MG63 (cell line): ENCODE measurements around the gene XAGE1A. TPM values are rescaled to one million over a fixed set of nuclear protein-coding genes. Genes with fewer than 3 reads are reported as not detected.
"Not testable (repeated sequence)": the region's sequence is repeated elsewhere in the genome, so short reads cannot be mapped to it uniquely, and the experiment has no call there.

Experiments used
- DNase-seq: peaks from one replicate; pipeline ENCODE4 v3.0.0-alpha.2; 2020
- H3K27me3 ChIP-seq: fragments of 250-450 bp; sonication (Bioruptor Pico); 2 replicates; pipeline ENCODE4 v1.5.1; 2020; ENCODE audit warnings: mild to moderate bottlenecking, moderate library complexity
- H3K36me3 ChIP-seq: fragments of 250-450 bp; sonication (Bioruptor Pico); 2 replicates; pipeline ENCODE4 v1.5.1; 2020; ENCODE audit warnings: mild to moderate bottlenecking, moderate library complexity
- H3K4me3 ChIP-seq: fragments of 250-450 bp; sonication (Bioruptor Pico); 2 replicates; pipeline ENCODE4 v1.5.1; 2020; ENCODE audit warnings: mild to moderate bottlenecking, moderate library complexity
- H3K9me3 ChIP-seq: fragments of 250-450 bp; sonication (Bioruptor Pico); 2 replicates; pipeline ENCODE4 v1.5.1; 2020; ENCODE audit warnings: mild to moderate bottlenecking, moderate library complexity
- total RNA-seq: library from RNA; depleted of rRNA; stranded (reverse); fragments of >200 nt; shearing (Covaris generic); gene quantifications from 2 replicates; pipeline ENCODE4 v1.2.3, GENCODE V29; 2014; ENCODE audit warnings: low replicate concordance; rRNA removed

Gene XAGE1A, protein sequence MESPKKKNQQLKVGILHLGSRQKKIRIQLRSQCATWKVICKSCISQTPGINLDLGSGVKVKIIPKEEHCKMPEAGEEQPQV
- total RNA-seq: not detected in 2 replicates

DNA sequence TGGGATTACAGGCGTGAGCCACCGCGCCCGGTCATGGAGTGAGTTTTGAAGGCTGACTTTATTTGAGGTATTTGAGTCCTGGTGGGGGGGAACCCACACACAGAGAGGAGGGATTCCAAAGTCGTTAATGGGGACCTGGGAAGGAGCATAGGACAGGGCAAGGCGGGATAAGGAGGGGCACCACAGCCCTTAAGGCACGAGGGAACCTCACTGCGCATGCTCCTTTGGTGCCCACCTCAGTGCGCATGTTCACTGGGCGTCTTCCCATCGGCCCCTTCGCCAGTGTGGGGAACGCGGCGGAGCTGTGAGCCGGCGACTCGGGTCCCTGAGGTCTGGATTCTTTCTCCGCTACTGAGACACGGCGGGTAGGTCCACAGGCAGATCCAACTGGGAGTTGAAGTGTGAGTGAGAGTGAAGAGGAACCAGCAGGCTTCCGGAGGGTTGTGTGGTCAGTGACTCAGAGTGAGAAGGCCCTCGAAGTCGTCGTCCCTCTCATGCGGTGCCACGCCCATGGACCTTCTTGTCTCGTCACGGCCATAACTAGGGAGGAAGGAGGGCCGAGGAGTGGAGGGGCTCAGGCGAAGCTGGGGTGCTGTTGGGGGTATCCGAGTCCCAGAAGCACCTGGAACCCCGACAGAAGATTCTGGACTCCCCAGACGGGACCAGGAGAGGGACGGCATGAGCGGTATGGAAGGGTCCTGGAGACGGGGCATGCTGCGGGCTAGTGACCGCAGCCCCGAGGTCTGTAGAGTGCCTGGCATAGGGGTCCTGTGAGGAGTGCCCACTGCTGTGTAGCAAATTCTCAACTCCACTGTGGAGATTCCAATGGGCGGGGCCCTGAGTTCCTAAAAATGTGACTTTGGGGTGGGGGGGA, at the start of gene XAGE1A:
TSS of gene XAGE1A (plus strand) at position 264 of the 874 bp plus-strand sequence. CDS start 1,554 bp downstream, outside the sequence.
- not testable (repeated sequence) for H3K4me3 ChIP-seq, DNase-seq, H3K36me3 ChIP-seq, H3K9me3 ChIP-seq, H3K27me3 ChIP-seq

GRCh38 chrX:52452031-52452430, 43.6 kb upstream of the XAGE1A start:
- not testable (repeated sequence) for H3K9me3 ChIP-seq, DNase-seq, H3K36me3 ChIP-seq, H3K27me3 ChIP-seq, H3K4me3 ChIP-seq

DNA sequence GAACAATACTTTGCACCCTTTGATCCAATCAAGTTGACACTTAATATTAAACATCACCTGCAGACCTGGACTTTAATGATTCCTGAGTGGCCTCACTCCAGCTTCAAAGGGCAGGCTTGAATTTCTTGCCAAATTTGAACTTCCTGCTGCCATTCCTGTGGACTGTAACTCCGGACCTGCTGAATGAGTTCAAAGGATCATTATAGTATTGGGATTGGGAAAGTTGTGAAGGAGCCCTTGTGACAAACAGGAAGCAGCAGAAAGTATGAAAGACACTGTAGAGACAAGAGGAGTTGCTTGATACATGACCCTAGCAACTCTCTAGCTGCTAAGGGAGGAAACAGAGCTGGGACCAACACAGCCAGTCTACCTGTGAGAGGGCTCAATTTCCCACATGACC, 24.3 kb upstream of the XAGE1A start:
- H3K4me3 ChIP-seq, DNase-seq, H3K9me3 ChIP-seq, H3K27me3 ChIP-seq, H3K36me3 ChIP-seq: not testable (repeated sequence)

GRCh38 chrX:52496419-52496772, 788 bp downstream of the XAGE1A start:
- H3K27me3 ChIP-seq, DNase-seq, H3K9me3 ChIP-seq, H3K36me3 ChIP-seq, H3K4me3 ChIP-seq: not testable (repeated sequence)

DNA sequence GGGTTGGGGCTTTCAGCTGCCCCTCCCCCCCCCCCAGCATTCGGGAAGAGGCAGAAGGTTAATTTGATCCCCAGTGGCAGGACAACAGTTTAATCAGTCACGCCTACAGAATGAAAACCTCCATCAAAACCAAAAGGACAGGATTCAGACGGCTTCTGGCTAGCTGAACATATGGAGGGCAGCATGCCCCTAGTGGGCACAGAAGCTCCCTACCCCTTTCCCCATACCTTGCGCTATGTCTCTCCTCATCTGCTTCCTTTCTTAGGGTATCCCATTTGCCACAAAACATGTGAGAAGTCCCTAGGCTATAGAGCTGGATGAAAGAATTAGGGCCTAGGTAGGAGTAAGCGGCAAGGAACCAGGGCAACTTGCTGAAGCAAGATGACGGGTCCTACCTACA, 5.8 kb downstream of the XAGE1A start:
- DNase-seq, H3K36me3 ChIP-seq, H3K4me3 ChIP-seq, H3K27me3 ChIP-seq, H3K9me3 ChIP-seq: not testable (repeated sequence)

DNA sequence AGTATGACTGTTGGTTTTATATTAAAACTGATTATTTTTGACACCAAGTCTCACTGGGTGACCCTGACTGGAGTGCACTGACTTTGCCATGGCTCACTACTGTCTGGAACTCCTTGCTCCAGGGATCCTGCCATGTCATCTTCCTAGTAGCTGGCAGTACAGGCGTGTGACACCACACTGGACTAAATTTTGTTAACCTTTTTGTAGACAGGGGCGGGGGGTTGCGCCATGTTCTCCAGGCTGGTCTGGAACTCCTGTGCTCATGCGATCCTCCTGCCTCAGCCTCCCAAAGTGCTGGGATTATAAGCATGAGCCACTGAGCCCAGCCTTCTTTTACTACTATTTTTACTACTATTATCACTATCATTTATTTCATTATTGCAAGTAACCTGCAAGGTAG, 8.9 kb downstream of the XAGE1A start:
- no peaks in the 10 kb centered on the region for H3K27me3 ChIP-seq
- DNase-seq: no peak
- H3K9me3 ChIP-seq: no peaks in the 10 kb centered on the region
- H3K4me3 ChIP-seq: no peak overlapping the region
- no peaks in the 10 kb centered on the region for H3K36me3 ChIP-seq

- DNase-seq: no peak
- Histone ChIP-seq H3K36me3 (no peaks in the 10 kb centered on the region), H3K9me3 (no peaks in the 10 kb centered on the region), H3K4me3 (no peak overlapping the region), H3K27me3 (no peaks in the 10 kb centered on the region)
Measured at GRCh38 chrX:52507331-52507730, 11.7 kb downstream of the XAGE1A start.

- H3K36me3 ChIP-seq: no peaks in the 10 kb centered on the region
- no peak for DNase-seq
- no peaks in the 10 kb centered on the region for H3K9me3 ChIP-seq
- H3K4me3 ChIP-seq: no peak overlapping the region
- H3K27me3 ChIP-seq: no peaks in the 10 kb centered on the region
Measured at GRCh38 chrX:52509916-52510315, 14.3 kb downstream of the XAGE1A start.

DNA sequence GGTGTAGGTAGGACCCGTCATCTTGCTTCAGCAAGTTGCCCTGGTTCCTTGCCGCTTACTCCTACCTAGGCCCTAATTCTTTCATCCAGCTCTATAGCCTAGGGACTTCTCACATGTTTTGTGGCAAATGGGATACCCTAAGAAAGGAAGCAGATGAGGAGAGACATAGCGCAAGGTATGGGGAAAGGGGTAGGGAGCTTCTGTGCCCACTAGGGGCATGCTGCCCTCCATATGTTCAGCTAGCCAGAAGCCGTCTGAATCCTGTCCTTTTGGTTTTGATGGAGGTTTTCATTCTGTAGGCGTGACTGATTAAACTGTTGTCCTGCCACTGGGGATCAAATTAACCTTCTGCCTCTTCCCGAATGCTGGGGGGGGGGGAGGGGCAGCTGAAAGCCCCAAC, 15.5 kb downstream of the XAGE1A start:
- H3K4me3 ChIP-seq, H3K27me3 ChIP-seq, DNase-seq, H3K36me3 ChIP-seq, H3K9me3 ChIP-seq: not testable (repeated sequence)

DNA sequence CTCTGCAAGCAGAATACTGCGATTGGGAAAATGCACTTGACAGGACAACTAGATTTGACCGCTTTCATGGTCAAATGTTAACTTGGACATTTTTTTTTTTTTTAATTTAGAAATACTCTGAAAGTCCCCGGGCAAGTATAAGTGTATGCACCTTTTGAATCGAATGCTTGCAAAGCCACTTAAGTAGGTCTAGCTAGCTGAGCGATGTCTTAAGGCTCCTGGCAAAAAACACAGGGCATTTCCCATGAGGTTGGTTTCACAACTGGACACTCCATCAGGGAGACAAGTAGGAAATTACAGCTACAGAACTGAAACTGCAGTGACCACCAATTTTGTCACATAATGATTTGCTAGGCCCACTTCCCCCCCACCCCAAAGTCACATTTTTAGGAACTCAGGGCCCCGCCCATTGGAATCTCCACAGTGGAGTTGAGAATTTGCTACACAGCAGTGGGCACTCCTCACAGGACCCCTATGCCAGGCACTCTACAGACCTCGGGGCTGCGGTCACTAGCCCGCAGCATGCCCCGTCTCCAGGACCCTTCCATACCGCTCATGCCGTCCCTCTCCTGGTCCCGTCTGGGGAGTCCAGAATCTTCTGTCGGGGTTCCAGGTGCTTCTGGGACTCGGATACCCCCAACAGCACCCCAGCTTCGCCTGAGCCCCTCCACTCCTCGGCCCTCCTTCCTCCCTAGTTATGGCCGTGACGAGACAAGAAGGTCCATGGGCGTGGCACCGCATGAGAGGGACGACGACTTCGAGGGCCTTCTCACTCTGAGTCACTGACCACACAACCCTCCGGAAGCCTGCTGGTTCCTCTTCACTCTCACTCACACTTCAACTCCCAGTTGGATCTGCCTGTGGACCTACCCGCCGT, 20.7 kb downstream of the XAGE1A start:
- not testable (repeated sequence) for H3K4me3 ChIP-seq, H3K36me3 ChIP-seq, DNase-seq, H3K27me3 ChIP-seq, H3K9me3 ChIP-seq

DNA sequence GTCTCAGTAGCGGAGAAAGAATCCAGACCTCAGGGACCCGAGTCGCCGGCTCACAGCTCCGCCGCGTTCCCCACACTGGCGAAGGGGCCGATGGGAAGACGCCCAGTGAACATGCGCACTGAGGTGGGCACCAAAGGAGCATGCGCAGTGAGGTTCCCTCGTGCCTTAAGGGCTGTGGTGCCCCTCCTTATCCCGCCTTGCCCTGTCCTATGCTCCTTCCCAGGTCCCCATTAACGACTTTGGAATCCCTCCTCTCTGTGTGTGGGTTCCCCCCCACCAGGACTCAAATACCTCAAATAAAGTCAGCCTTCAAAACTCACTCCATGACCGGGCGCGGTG, 21.3 kb downstream of the XAGE1A start, which contains the start of gene XAGE1B:
TSS of gene XAGE1B (minus strand) at position 77 of the 339 bp plus-strand sequence. CDS start 1,536 bp downstream, outside the sequence.
- not testable (repeated sequence) for H3K36me3 ChIP-seq, DNase-seq, H3K9me3 ChIP-seq, H3K4me3 ChIP-seq, H3K27me3 ChIP-seq

- H3K9me3 ChIP-seq, H3K36me3 ChIP-seq, DNase-seq, H3K27me3 ChIP-seq, H3K4me3 ChIP-seq: not testable (repeated sequence)
Measured at GRCh38 chrX:52541051-52541450, 45.4 kb downstream of the XAGE1A start.

DNA sequence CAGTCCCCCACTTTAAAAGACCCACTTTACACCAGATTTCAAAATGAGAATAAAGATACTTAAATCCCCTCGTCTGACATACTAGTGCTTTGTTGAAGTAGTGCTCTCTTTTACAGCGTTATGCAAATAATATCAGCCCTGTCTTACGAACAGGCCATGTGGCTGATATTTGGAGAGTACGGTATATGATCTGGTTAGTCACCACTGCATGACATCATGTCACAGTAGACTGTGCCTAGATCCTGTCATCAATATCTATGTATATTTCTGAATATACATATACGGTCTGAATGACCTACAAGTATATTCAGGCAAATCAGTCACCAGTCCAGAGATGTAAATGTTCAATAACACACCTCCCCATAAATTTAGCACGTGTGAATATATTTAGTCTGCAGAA, 46.7 kb downstream of the XAGE1A start:
- no peak for DNase-seq
- Histone ChIP-seq H3K9me3 (no peaks in the 10 kb centered on the region), H3K4me3 (no peak overlapping the region), H3K36me3 (no peaks in the 10 kb centered on the region), H3K27me3 (no peaks in the 10 kb centered on the region)

GRCh38 chrX:52544147-52544840, 48.7 kb downstream of the XAGE1A start:
- Histone ChIP-seq H3K9me3 (no peaks in the 10 kb centered on the region), H3K36me3 (no peaks in the 10 kb centered on the region), H3K27me3 (no peaks in the 10 kb centered on the region), H3K4me3 (no peak overlapping the region)
- DNase-seq: no peak

GRCh38 chrX:52548769-52549168, 53.2 kb downstream of the XAGE1A start:
- not testable (repeated sequence) for H3K9me3 ChIP-seq, H3K27me3 ChIP-seq, DNase-seq, H3K4me3 ChIP-seq, H3K36me3 ChIP-seq
